Astrocyte of the spinal cord (primary cell): ENCODE data around the gene RAB8A.

Source experiments
- DNase-seq: peaks from one replicate; pipeline ENCODE4 v3.0.0; 2011; ENCODE audit warnings: low read depth, low spot score
- H3K4me3 ChIP-seq: 2 replicates; pipeline ENCODE4 v1.5.1; 2011; ENCODE audit warnings: low read depth, mild to moderate bottlenecking, low read length, moderate library complexity
- CTCF ChIP-seq: IDR thresholded peaks from 2 replicates; pipeline ENCODE4 v1.5.1; 2012; ENCODE audit warnings: low read depth, mild to moderate bottlenecking, low read length, inconsistent platforms
- in situ Hi-C: cut with HindIII; loops from 2 replicates; pipeline ENCODE4 v1.10.0; 2017; ENCODE audit warnings: low sequenced_read_pairs

The RAB8A gene

GRCh38 chr19:16121967-16122366 is 10.3 kb downstream of the RAB8A start:
- no peak overlapping the region for H3K4me3 ChIP-seq
- DNase-seq, result no peak
- in situ Hi-C loops, result no loop called here
- no peak for TF ChIP-seq CTCF

GRCh38 chr19:16124953-16125352 is 13.3 kb downstream of the RAB8A start:
- DNase-seq, result no peak
- H3K4me3 ChIP-seq, result no peak overlapping the region
- in situ Hi-C loops, result no loop called here
- TF ChIP-seq CTCF, result no peak

- TF ChIP-seq CTCF, result no peak
- no peak overlapping the region for H3K4me3 ChIP-seq
- in situ Hi-C loops, result no loop called here
- DNase-seq, result no peak
These were observed 14.2 kb downstream of the RAB8A start for GRCh38 chr19:16125737-16126495.

GRCh38 chr19:16127080-16127479 is 15.4 kb downstream of the RAB8A start:
- TF ChIP-seq CTCF, result no peak
- in situ Hi-C loops, result no loop called here
- DNase-seq, result no peak
- H3K4me3 ChIP-seq, result no peak overlapping the region

GRCh38 chr19:16127776-16128371 is 16.2 kb downstream of the RAB8A start:
- no peak for DNase-seq
- in situ Hi-C loops, result no loop called here
- no peak for TF ChIP-seq CTCF
- no peak overlapping the region for H3K4me3 ChIP-seq

- DNase-seq, result no peak
- H3K4me3 ChIP-seq, result no peak overlapping the region
- in situ Hi-C loops, result no loop called here
- TF ChIP-seq CTCF, result no peak
These were observed 20.0 kb downstream of the RAB8A start for GRCh38 chr19:16131648-16132047.
